ENCODE measurements around the gene LCN15.

LCN15 gene

DNA sequence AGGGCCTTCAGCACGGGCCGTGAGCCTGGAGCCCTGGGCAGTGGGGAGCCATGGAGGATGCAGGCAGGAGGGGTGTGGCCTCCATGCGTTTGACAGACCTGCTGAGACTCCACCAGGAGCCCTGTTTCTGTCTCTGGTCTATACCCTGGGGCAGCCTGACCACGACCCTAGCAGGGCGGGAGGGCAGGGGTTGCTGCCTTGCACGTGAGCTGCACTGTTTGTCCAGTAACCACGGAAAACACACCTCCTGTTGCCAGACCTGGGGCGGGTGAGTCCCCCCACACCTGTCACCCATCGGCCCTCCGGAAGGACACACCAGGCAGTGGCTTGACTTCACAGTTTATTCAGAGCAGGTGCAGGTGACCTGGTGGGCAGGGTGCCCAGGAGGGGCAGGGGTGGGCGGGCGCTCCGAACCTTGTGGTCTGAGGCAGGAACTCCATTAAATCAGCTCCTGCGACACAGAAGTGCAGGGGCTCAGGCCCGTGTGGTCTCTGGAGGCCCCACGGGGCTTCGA lies 10.2 kb downstream of the LCN15 start:
- no peak for TF ChIP-seq CTCF (IDR thresholded peaks at IDR 0.05; ENCODE audit: low read depth, low read length, missing control alignments)
- in situ Hi-C loops (cut with HindIII; ENCODE audit: low sequenced_read_pairs), result no loop called here

GRCh38 chr9:136753371-136754058 lies 10.8 kb downstream of the LCN15 start:
- DNase-seq (ENCODE audit: low read depth), result no peak
- TF ChIP-seq CTCF (IDR thresholded peaks at IDR 0.05; ENCODE audit: low read depth, low read length, missing control alignments), result no peak
- in situ Hi-C loops (cut with HindIII; ENCODE audit: low sequenced_read_pairs), result no loop called here
- H3K4me3 ChIP-seq (ENCODE audit: low read depth, low read length), result no peak overlapping the region

More for the DNA sequence above, 10.2 kb downstream of the LCN15 start:
- H3K4me3 ChIP-seq (ENCODE audit: low read depth, low read length), result no peak overlapping the region
- no peak for DNase-seq (ENCODE audit: low read depth)

GRCh38 chr9:136751814-136752213 lies 12.5 kb downstream of the LCN15 start:
- H3K4me3 ChIP-seq (ENCODE audit: low read depth, low read length), result no peak overlapping the region
- TF ChIP-seq CTCF (IDR thresholded peaks at IDR 0.05; ENCODE audit: low read depth, low read length, missing control alignments), result no peak
- no peak for DNase-seq (ENCODE audit: low read depth)
- in situ Hi-C loops (cut with HindIII; ENCODE audit: low sequenced_read_pairs), result no loop called here

DNA sequence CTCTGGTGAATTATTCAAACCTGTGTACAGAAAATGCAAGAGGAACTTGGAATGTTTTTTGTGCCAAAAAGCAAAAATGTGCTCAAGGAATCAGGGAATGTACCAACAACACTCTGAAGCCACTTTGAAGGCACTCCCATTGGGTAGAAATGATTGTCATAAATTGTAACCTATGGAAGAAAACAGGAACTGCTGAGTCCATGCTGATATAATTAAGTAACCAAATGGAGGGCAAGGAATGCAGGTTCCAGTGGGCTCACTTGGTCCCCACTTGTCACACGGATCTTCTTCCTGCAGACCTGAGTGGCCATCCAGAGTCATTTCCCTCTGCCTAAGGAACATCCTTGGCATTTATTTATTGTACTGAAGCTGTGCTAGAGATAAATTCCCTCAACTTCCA lies 13.1 kb downstream of the LCN15 start:
- no peak overlapping the region for H3K4me3 ChIP-seq (ENCODE audit: low read depth, low read length)
- no peak for TF ChIP-seq CTCF (IDR thresholded peaks at IDR 0.05; ENCODE audit: low read depth, low read length, missing control alignments)
- DNase-seq (ENCODE audit: low read depth), result no peak
- in situ Hi-C loops (cut with HindIII; ENCODE audit: low sequenced_read_pairs), result no loop called here

- H3K4me3 ChIP-seq (ENCODE audit: low read depth, low read length), result no peak overlapping the region
- no peak for TF ChIP-seq CTCF (IDR thresholded peaks at IDR 0.05; ENCODE audit: low read depth, low read length, missing control alignments)
- in situ Hi-C loops (cut with HindIII; ENCODE audit: low sequenced_read_pairs), result no loop called here
- DNase-seq (ENCODE audit: low read depth), result no peak
Measured at GRCh38 chr9:136750526-136750925, 13.8 kb downstream of the LCN15 start.

DNA sequence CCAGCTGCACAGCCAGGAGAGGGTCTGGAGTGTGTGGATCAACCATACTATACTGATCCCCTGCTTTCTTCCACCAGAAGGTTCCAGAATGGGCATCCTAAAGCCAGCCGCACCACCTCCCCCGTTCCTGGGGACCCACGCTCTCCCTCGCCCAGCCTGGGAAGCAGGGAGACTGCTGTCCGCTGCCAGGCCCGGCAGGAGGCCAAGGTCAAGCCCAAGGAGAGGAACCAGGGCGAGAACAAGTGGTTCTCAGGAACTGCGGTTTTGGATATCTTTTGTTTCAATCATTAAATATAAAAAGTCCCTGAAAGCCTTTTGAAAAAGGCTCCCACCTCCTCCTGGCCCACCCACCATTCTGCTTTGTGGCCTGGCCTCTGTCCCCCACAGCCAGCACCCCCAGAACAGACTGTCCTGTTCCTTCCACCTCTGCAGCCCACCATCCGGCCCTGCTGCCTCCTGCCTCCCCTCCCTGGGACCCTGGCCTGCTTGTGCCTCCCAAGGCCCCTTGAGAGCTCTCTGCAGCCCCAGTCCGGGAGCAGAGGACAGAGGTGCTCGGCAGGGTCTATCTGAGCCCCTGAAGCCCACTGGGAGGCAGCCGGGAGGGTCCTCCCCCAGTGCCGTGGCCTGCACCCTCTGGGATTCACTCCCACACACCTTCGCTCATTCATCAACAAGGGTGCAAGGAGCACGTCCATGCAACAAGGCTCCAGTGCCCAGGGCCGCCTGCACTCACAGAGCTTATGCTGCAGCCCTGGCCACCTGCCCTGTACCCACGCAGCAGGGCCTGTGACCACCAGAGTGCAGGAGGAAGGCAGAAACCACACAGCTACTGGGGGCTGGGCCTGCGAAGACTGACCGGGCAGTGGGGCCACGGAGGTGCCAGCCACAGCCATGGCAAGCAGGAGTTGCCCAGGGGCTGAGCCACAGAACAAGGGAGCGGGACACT lies 15.4 kb downstream of the LCN15 start:
- DNase-seq (ENCODE audit: low read depth), result no peak
- no peak overlapping the region for H3K4me3 ChIP-seq (ENCODE audit: low read depth, low read length)
- in situ Hi-C loops (cut with HindIII; ENCODE audit: low sequenced_read_pairs), result no loop called here
- no peak for TF ChIP-seq CTCF (IDR thresholded peaks at IDR 0.05; ENCODE audit: low read depth, low read length, missing control alignments)

Data from astrocyte of the cerebellum (primary cell).